IPS DF 4.7 (cell line): Measurements from ENCODE around the gene GOLGA3.
"Not testable (repeated sequence)": the region's sequence is repeated elsewhere in the genome, so short reads cannot be mapped to it uniquely, and the experiment has no call there.

ENCODE experiments used
- DNase-seq: peaks from one replicate; pipeline ENCODE4 v3.0.0-alpha.2; 2013; ENCODE audit warnings: low spot score; ENCODE audit errors: extremely low read depth

Gene GOLGA3

GRCh38 chr12:132818562-132818961 lies 10.1 kb downstream of the GOLGA3 start:
- no peak for DNase-seq

GRCh38 chr12:132814232-132814631 lies 14.4 kb downstream of the GOLGA3 start:
- DNase-seq, result no peak

- no peak for DNase-seq
Observed at GRCh38 chr12:132813443-132813842, 15.2 kb downstream of the GOLGA3 start.

- DNase-seq, result no peak
Observed at GRCh38 chr12:132812631-132813305, 15.9 kb downstream of the GOLGA3 start.

- not testable (repeated sequence) for DNase-seq
Observed at GRCh38 chr12:132809391-132809790, 19.3 kb downstream of the GOLGA3 start.

GRCh38 chr12:132807295-132808092 lies 21.2 kb downstream of the GOLGA3 start:
- DNase-seq, result no peak

GRCh38 chr12:132806857-132807256 lies 21.8 kb downstream of the GOLGA3 start:
- DNase-seq, result no peak

GRCh38 chr12:132804426-132804861 lies 24.2 kb downstream of the GOLGA3 start:
- no peak for DNase-seq

- DNase-seq, result no peak
Observed at GRCh38 chr12:132803888-132804287, 24.8 kb downstream of the GOLGA3 start.

GRCh38 chr12:132803125-132803524 lies 25.5 kb downstream of the GOLGA3 start:
- DNase-seq, result no peak

GRCh38 chr12:132801741-132802140 lies 26.9 kb downstream of the GOLGA3 start:
- DNase-seq, result no peak

- DNase-seq, result no peak
Observed at GRCh38 chr12:132798836-132799235, 29.8 kb downstream of the GOLGA3 start.

- DNase-seq, result no peak
Observed at GRCh38 chr12:132797820-132798570, 30.7 kb downstream of the GOLGA3 start.

GRCh38 chr12:132795847-132796246 lies 32.8 kb downstream of the GOLGA3 start:
- DNase-seq, result no peak

- DNase-seq, result not testable (repeated sequence)
Observed at GRCh38 chr12:132791940-132792339, 36.7 kb downstream of the GOLGA3 start.

- DNase-seq, result no peak
Observed at GRCh38 chr12:132789099-132789471, 39.6 kb downstream of the GOLGA3 start.

GRCh38 chr12:132788375-132789098 lies 40.1 kb downstream of the GOLGA3 start:
- DNase-seq, result no peak

GRCh38 chr12:132787877-132788276 lies 40.8 kb downstream of the GOLGA3 start:
- no peak for DNase-seq

- no peak for DNase-seq
Observed at GRCh38 chr12:132786192-132786591, 42.5 kb downstream of the GOLGA3 start.

GRCh38 chr12:132784580-132784979 lies 44.1 kb downstream of the GOLGA3 start:
- no peak for DNase-seq

- no peak for DNase-seq
Observed at GRCh38 chr12:132783917-132784531, 44.6 kb downstream of the GOLGA3 start.
